ENCODE results near the gene ZBTB4. TPM values are rescaled to one million over a fixed set of nuclear protein-coding genes. Genes with fewer than 3 reads are reported as not detected.

ZBTB4 gene
- total RNA-seq, 1 experiment from 2014 or later = 14.4 TPM

GRCh38 chr17:7496470-7497183 is 17.2 kb upstream of the ZBTB4 start:
- Mint-ChIP-seq H3K27ac (peak overlapping the region; percentile 1 to 82 (median 69); a peak in 5 of 7 replicates), H3K4me3 (peak overlapping the region in 1 of 2 experiments; percentile 24; a peak in 1 of 5 replicates), H3K9me3 (no peaks in the 10 kb centered on the region), H3K4me1 (peaks cover 3 to 8% of the 10 kb centered on the region in 2 experiments), H3K27me3 (ENCODE audit: low read depth) (no peaks in the 10 kb centered on the region), H3K36me3 (ENCODE audit: insufficient read depth in 1 of 3, low read depth in 3 of 3) (peaks cover 66 to 85% (median 76%) of the 10 kb centered on the region in 3 experiments)
- Histone ChIP-seq H4K5ac (ENCODE audit: insufficient read length, low read depth, low read length) (no peak overlapping the region), H3K79me1 (ENCODE audit: insufficient read depth, low read depth, low read length, poor library complexity, severe bottlenecking) (peaks cover 8% of the 10 kb centered on the region), H3K23me2 (ENCODE audit: insufficient read length, low read depth, low read length, poor library complexity, severe bottlenecking) (no peaks in the 10 kb centered on the region), H3K23ac (ENCODE audit: insufficient read length, low read depth, low read length) (no peak overlapping the region), H3K14ac (ENCODE audit: insufficient read depth, low read length) (no peak overlapping the region), H4K20me1 (ENCODE audit: control insufficient read depth, insufficient read depth, insufficient read length) (peaks cover 2% of the 10 kb centered on the region), H3K4me1 (ENCODE audit: insufficient read depth, low read length) (no peaks in the 10 kb centered on the region), H2BK12ac (ENCODE audit: insufficient read length, low read depth, low read length) (no peak overlapping the region), H2BK15ac (ENCODE audit: low read depth, low read length) (no peak overlapping the region), H3K27me3 (ENCODE audit: insufficient read depth, low read length) (no peaks in the 10 kb centered on the region), H3K27ac (ENCODE audit: insufficient read length, low read depth, low read length) (no peak overlapping the region), H3K9ac (ENCODE audit: extremely low read depth, insufficient read length, low read length) (no peak overlapping the region), H3K56ac (ENCODE audit: insufficient read length, low read depth, low read length) (no peak overlapping the region), H4K91ac (ENCODE audit: insufficient read length, low read depth, low read length) (no peak overlapping the region), H4K8ac (replicated peaks; ENCODE audit: insufficient read length, low read depth, low read length) (no peak overlapping the region), H3K79me2 (ENCODE audit: insufficient read depth, low read length) (peaks cover 23% of the 10 kb centered on the region; the same call in 1 of the 2 replicates), H3K18ac (ENCODE audit: insufficient read length, low read depth, low read length) (no peak overlapping the region), H2AFZ (ENCODE audit: low read length) (no peak overlapping the region), H3K4me2 (ENCODE audit: insufficient read depth, insufficient read length, low read length) (no peak overlapping the region), H2BK20ac (ENCODE audit: low read depth, low read length, poor library complexity, severe bottlenecking) (no peak overlapping the region), H3K4ac (ENCODE audit: low read depth, low read length) (no peak overlapping the region), H2BK120ac (ENCODE audit: low read depth, low read length, poor library complexity, severe bottlenecking) (no peak overlapping the region), H2AK5ac (ENCODE audit: insufficient read length, low read length) (no peak overlapping the region), H3K9me3 (ENCODE audit: control insufficient read depth, low read depth, low read length) (no peaks in the 10 kb centered on the region), H2BK5ac (ENCODE audit: insufficient read length, low read length) (no peak overlapping the region), H3T11ph (ENCODE audit: low read length) (no peak overlapping the region)
- no peak for TF ChIP-seq CTCF (conservative IDR thresholded peaks at IDR 0.05)
- no peak for DNase-seq
- WGBS (ENCODE audit: extremely low coverage, insufficient read length, low lambda C conversion rate) = no CpG with 5 or more reads among the region's 20 CpGs
